GM18499 (cell line): ENCODE data around the gene S100A9.
"Not testable (repeated sequence)": the region's sequence is repeated elsewhere in the genome, so short reads cannot be mapped to it uniquely, and the experiment has no call there.

Experiments used
- ATAC-seq: cut with Tn5 transposase; IDR thresholded peaks from one replicate; pipeline ENCODE4 v1.9.1; 2021; ENCODE audit warnings: moderate number of reproducible peaks; ENCODE audit not compliant: insufficient read depth, unreplicated experiment

S100A9 gene

GRCh38 chr1:153403421-153404085, 45.9 kb downstream of the S100A9 start:
- ATAC-seq: no peak

GRCh38 chr1:153404086-153404635, 46.5 kb downstream of the S100A9 start:
- no peak for ATAC-seq

- no peak for ATAC-seq
Measured at GRCh38 chr1:153404768-153405167, 47.1 kb downstream of the S100A9 start.

GRCh38 chr1:153405825-153406599, 48.4 kb downstream of the S100A9 start:
- not testable (repeated sequence) for ATAC-seq

- not testable (repeated sequence) for ATAC-seq
Measured at GRCh38 chr1:153407274-153407673, 49.6 kb downstream of the S100A9 start.
